Medulla oblongata (tissue), 1 donor: ENCODE data around the gene RFT1.

Experiments used
- DNase-seq: peaks from one replicate; pipeline ENCODE4 v3.0.0-alpha.2; 2015; ENCODE audit errors: extremely low spot score

RFT1 gene

GRCh38 chr3:53150247-53151085 is 20.2 kb upstream of the RFT1 start:
- no peak for DNase-seq

- no peak for DNase-seq
Measured at GRCh38 chr3:53149699-53150098, 19.5 kb upstream of the RFT1 start.

GRCh38 chr3:53149006-53149690 is 18.9 kb upstream of the RFT1 start:
- DNase-seq, result no peak

DNA sequence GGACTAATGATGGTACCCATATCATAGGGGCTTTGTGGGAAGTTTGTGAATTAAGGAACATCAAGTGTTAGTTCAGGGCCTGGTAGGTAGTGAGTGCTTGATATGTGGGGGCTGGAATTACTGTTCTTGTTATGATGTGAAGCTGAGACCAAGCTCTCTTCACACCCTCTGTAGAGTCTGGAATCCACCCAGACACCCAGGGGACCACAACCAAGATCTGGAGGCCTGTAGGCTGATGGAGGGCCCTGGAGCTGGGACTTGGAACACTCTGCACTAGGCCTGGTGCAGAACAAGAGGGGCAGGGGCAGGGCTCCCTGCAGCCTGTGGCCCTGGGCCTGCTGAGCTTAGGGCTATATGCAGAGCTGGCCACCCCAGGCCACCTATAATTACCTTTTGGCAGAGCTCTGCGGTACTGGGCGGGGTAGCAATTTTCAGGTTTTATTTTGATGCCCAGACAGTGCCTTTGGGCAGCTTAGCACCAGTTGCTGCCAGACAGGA is 17.7 kb upstream of the RFT1 start:
- DNase-seq, result no peak

DNA sequence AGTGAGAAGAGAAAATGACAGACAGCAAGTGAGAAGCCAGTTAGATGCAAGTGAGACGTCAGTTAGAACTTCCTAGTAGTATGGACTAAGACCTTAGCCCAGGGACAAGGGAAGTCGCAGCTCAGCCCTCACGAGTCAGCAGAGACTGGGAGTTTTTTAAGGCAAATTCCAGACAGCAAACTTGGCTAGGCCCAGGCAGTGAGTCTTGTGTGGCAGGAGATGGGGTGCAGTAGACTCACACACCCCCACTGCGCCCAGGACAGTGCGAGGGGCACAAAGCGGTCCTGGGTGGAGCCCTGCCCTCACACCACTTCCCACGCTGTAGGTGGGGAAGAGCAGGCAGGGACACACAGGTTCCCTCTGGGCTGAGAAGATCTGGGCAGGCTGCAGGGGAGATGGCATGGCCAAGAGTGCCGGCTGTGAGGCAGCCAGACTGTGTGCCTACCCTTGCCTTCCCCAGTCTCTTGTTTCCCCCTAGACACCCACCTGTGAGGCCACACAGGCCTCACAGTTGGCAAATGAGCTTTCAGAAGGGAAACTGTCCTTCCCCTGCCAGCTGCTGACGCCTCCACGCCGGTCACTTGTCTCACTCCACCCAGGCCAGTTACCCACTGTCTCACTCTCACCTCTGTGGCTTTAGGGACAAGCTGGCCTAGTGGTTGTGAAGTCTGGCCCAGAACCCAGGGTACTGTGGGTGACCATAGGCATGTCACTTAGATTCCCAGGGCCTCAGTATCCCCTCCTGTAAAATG is 17.1 kb upstream of the RFT1 start:
- DNase-seq, result no peak

DNA sequence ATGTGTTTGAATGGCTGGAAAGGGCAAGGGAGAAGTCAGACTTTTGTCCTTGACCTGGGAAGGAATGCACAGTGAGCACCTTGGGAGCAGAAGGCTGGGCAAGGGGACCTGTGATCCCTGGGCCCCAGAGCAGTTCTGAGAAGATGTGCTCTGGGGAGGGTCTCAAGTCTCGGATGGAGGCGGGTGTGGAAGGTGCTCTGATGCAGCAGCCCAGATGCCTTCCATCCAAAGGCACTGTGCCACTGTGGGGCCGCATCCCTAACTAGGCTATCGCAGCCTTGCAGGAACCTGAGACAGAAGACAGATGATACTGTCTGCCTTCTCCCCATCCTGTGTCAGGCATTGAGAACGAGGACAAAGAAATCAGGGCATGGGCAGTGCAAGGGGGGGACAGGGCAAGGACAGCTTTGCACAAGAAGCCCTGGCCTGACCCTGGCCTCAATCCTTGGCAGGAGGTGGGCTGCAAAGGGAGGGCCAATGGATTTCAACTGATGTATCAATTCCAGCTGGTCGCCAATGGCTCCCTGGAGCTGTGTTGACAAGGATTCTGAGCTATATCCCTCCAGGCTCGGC is 16.2 kb upstream of the RFT1 start:
- DNase-seq, result no peak

GRCh38 chr3:53145713-53146080 is 15.5 kb upstream of the RFT1 start:
- no peak for DNase-seq

GRCh38 chr3:53144862-53145712 is 14.9 kb upstream of the RFT1 start:
- no peak for DNase-seq

GRCh38 chr3:53144446-53144845 is 14.2 kb upstream of the RFT1 start:
- no peak for DNase-seq

DNA sequence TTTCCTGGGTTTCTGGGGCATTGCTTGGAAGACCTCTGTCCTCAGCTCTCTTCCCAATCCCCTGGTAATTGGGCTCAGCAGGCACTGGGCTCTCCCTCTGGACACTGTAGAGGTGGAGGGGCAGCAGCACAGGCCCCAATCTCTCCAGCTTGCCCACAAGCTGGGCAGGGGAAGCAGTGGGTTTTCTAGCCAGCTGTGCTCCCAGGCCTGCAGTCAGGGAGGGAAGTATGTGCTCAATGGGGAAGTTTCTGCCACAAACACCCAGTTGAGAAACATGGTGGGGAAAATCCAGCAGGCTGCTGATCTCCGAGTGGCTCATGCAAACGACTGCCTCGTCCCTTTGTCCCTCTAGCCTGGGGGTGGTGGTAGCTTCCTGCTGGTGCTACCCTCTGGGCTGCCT is 12.8 kb upstream of the RFT1 start:
- DNase-seq, result peak; percentile 66

DNA sequence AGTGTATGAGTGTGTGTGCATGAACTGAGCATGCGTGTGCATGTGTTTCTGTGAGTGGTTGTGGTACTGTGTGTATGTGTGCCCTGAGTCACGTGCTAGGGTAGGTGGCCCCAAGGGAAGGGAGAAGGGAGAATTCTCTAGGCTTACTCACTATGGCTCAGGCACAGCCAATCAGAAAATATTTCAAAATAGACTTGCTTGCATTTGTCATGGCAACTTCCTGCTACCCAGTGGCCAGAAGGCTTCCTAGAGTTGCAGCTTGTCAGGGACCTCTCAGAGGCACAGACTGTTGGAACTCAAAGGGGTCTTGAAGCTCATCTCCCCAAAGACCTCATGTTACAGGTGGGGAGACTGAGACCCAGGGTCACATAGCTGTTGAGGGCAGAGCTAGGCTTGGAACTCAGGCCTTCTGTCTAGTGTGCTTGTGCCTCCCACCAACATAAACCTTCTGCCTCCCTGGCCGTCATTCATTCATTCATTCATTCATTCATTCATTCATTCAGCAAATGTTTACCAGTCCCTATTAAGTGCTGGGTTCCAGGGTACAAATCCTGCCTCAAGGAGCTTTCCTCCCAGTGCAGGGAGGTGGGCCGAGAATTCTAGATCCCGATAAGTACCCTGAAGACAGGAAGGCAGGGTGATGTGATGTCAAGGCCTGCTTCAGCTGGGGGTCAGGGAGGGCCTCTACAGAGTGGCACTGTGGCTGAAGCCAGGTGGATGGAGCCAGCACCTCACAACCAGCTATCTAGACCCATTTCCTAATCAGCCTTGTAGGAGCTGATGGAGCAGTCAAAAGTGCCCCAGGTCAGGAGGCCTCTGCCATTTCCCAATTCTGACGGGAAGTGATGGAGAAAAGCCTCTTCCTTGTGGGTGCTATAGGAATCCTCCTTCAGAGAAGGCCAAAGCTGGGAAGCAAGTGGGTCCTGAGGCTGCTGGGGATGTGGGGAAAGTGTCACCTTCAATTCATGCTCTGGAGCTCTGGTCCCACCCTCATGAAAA is 10.9 kb upstream of the RFT1 start:
- no peak for DNase-seq

- no peak for DNase-seq
Measured at GRCh38 chr3:53139906-53140846, 9.9 kb upstream of the RFT1 start.

DNA sequence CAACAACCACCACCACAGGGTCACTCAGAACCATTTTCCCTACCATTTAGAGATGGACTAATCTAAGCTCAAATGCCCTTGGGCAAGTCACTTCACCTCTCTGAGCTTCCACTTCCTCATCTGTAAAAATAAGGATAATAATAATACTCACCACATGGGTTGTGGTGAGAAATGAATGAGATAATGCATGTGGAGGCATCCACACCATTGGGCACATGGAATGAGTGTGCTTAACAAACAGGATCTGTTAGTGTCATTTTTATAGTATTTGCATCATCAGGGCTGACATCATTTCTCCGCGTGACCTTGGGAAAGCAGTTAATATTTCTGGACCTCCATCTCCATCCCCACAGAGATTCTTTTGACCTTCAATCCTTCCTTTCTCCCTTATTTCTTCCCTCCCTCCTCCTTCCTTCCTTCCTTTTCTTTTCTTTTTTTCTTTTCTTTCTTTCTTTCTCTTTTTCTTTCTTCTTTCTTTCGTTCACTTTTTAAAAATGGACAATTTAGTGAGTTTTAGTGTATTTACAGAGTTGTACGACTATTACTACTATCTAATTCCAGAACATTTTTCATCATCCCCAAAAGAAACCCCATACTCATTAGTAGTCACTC is 7.7 kb upstream of the RFT1 start:
- DNase-seq, result no peak

DNA sequence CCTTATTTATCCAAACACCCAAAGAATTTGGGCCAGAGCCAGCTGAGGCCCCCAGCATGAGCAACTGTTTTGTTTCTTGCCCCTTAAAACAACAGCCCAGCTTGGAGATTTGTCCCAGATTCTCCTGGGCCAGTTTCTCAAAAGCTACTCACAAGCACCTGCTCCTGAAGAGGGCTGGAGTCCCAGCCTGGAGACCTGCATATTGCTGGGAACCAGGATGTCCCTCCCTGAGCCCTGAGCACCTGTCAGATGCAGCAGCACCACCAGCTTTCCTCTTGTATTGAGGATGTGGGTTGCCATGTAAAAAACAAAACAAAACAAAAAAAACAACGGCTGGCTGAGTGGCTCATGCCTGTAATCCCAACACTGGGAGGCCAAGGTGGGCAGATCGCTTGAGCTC is 7.0 kb upstream of the RFT1 start:
- DNase-seq, result no peak

- DNase-seq, result peak; percentile 65
Measured at GRCh38 chr3:53134631-53135232, 4.5 kb upstream of the RFT1 start.

DNA sequence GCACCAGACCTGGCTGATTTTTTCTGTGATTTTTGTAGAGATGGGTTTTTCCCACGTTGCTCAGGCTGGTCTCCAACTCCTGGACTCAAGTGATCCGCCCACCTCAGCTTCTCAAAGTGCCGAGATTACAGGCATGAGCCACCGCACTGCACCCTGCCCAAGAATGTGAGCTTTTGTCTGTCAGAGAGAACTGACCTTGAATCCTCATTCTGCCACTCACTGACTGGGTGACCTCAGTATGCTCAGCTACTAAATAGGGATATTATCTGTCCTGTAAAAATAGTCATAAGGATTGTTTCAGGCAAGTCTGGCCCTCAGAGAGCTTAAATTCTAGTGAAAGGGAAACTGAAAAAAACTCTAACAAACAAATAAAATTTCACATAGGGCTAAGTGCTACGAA is 2.1 kb upstream of the RFT1 start:
- DNase-seq, result no peak

DNA sequence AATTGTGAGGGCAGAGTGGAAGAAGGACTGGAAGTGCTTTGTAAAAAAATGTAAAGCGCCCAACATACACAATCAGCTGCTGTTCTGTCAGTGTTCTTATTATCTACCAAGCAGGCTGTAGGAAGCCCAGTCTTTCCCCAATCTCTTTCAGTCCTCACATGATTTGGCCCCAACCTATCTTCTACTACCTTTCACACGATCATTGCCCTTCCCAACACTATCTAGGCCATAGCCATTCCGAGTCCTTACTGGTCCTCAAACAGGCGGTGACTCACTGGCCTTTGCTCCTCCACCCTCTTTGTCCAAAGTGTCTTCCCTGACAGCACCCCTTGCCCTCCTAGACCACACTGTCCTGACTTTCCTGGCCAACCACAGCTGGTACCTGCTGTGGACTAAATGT is 861 bp upstream of the RFT1 start:
- no peak for DNase-seq

DNA sequence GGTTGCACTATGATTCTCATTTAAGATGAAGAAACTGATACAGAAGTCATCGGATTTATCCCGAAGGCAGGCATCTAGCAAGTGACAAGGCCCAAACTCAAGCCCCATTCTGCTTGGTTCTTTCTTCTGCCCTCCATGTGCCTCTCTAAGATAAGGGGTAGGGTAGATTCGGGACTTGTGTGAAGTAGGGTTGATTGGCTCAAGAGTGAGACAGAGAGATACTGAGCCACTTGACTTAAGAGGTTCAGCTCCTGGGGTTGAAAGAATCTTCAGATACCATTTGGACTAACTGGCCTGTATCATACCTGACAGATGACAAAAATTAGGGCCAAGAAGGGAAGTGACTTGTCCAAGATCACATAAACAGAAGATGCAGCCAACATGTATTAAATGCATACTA is 891 bp downstream of the RFT1 start:
- DNase-seq, result no peak
